Astrocyte (in vitro differentiated cells and primary cell): ENCODE measurements around the gene ADARB2. TPM values are rescaled to one million over a fixed set of nuclear protein-coding genes. Genes with fewer than 3 reads are reported as not detected.
"Not testable (repeated sequence)": the region's sequence is repeated elsewhere in the genome, so short reads cannot be mapped to it uniquely, and the experiment has no call there.

Experiments used
- DNase-seq: peaks from one replicate; pipeline ENCODE4 v3.0.0-alpha.2; 2010; ENCODE audit warnings: low read depth
- FAIRE-seq: peaks from 2 replicates; lab custom pipeline; 2011; peaks lifted over from hg19 to GRCh38; lab: Jason Lieb, UNC
- H2AFZ ChIP-seq: 2 replicates; pipeline ENCODE4 v1.6.0; 2012; ENCODE audit warnings: low read depth, low read length, inconsistent platforms
- H3K27ac ChIP-seq: 2 replicates; pipeline ENCODE4 v1.5.1; 2011; ENCODE audit warnings: low read depth, low read length, inconsistent platforms
- H3K27me3 ChIP-seq: 2 replicates; pipeline ENCODE4 v1.6.0; 2011; ENCODE audit warnings: low read length, inconsistent platforms; ENCODE audit not compliant: insufficient read depth
- H3K36me3 ChIP-seq: 2 replicates; pipeline ENCODE4 v1.5.1; 2011; ENCODE audit warnings: low read length, inconsistent platforms; ENCODE audit not compliant: insufficient read depth
- H3K4me1 ChIP-seq: 2 replicates; pipeline ENCODE4 v1.5.1; 2011; ENCODE audit warnings: low read length, inconsistent platforms; ENCODE audit not compliant: insufficient read depth
- H3K4me2 ChIP-seq: 2 replicates; pipeline ENCODE4 v1.6.0; 2012; ENCODE audit warnings: low read length, inconsistent platforms
- H3K4me3 ChIP-seq: 2 replicates; pipeline ENCODE4 v1.5.1; 2011; ENCODE audit warnings: low read depth, mild to moderate bottlenecking, low read length, inconsistent platforms; ENCODE audit not compliant: insufficient read depth
- H3K79me2 ChIP-seq: 2 replicates; pipeline ENCODE4 v1.6.0; 2012; ENCODE audit warnings: mild to moderate bottlenecking, low read length, inconsistent platforms; ENCODE audit not compliant: insufficient read depth
- H3K9ac ChIP-seq: 2 replicates; pipeline ENCODE4 v1.6.0; 2012; ENCODE audit warnings: mild to moderate bottlenecking, low read length, inconsistent platforms
- H3K9me3 ChIP-seq: 2 replicates; pipeline ENCODE4 v1.5.1; 2012; ENCODE audit warnings: low read depth, mild to moderate bottlenecking, low read length, inconsistent platforms; ENCODE audit not compliant: insufficient read depth
- H4K20me1 ChIP-seq: 2 replicates; pipeline ENCODE4 v1.6.0; 2012; ENCODE audit warnings: low read length, inconsistent platforms; ENCODE audit not compliant: insufficient read depth
- H3K27ac Mint-ChIP-seq: one replicate; pipeline ENCODE4 v1.8.0; 2021; ENCODE audit warnings: mild to moderate bottlenecking, mixed read lengths; ENCODE audit not compliant: unreplicated experiment
- H3K27me3 Mint-ChIP-seq: one replicate; pipeline ENCODE4 v1.8.0; 2021; ENCODE audit warnings: low read depth, mixed read lengths; ENCODE audit not compliant: unreplicated experiment
- H3K36me3 Mint-ChIP-seq: one replicate; pipeline ENCODE4 v1.8.0; 2021; ENCODE audit warnings: low read depth, mixed read lengths; ENCODE audit not compliant: unreplicated experiment
- H3K4me1 Mint-ChIP-seq: one replicate; pipeline ENCODE4 v1.8.0; 2021; ENCODE audit warnings: low read depth, mixed read lengths; ENCODE audit not compliant: unreplicated experiment
- H3K4me3 Mint-ChIP-seq: one replicate; pipeline ENCODE4 v1.8.0; 2021; ENCODE audit warnings: mild to moderate bottlenecking, moderate library complexity, mixed read lengths; ENCODE audit not compliant: unreplicated experiment
- H3K9me3 Mint-ChIP-seq: one replicate; pipeline ENCODE4 v1.8.0; 2021; ENCODE audit warnings: mild to moderate bottlenecking, mixed read lengths; ENCODE audit not compliant: unreplicated experiment
- EZH2 ChIP-seq: IDR thresholded peaks from 2 replicates; pipeline ENCODE4 v1.6.1; 2012; ENCODE audit warnings: mild to moderate bottlenecking, low read length, inconsistent platforms; ENCODE audit not compliant: insufficient read depth
- total RNA-seq: library from RNA; stranded (reverse); gene quantifications from 2 replicates; pipeline ENCODE4 v1.2.1, GENCODE V29; 2021
- TF ChIP-seq, protein P1 (sequence below): IDR thresholded peaks from 2 replicates; pipeline ENCODE4 v1.5.1; 2011; ENCODE audit warnings: low read depth, mild to moderate bottlenecking, inconsistent platforms, low read length, moderate library complexity; ENCODE audit not compliant: insufficient read depth

The ADARB2 gene
- total RNA-seq, 1 donor from 2014 or later: 0.18 TPM

DNA sequence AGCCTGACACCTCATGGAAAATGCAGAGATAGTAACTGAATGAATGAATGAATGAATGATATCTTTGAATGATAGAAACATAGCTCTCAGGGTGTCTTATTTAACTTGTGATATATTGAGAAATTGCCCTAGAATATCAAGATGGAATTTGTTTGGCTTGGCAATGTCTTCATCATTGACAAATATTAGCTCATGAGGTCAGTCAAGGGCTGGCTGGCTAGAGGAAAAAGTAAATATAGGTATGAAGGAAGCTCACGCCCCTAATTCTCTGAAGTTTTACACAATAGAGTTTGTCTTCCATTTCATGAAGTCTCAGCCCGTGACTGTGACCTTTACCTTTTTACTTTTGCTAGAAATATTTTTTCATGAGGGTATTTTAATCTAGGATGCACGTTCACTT, 305.2 kb downstream of the ADARB2 start:
- no peak overlapping the region for H3K27ac ChIP-seq
- H3K4me1 Mint-ChIP-seq: no peaks in the 10 kb centered on the region
- no peak overlapping the region for H2AFZ ChIP-seq
- peaks cover 3% of the 10 kb centered on the region for H3K9me3 ChIP-seq
- H3K4me3 Mint-ChIP-seq: no peak overlapping the region
- H3K9me3 Mint-ChIP-seq: peaks cover 7% of the 10 kb centered on the region
- H3K4me1 ChIP-seq: no peaks in the 10 kb centered on the region
- no peak overlapping the region for H3K4me3 ChIP-seq
- no peaks in the 10 kb centered on the region for H3K79me2 ChIP-seq
- H3K36me3 ChIP-seq: no peaks in the 10 kb centered on the region
- no peaks in the 10 kb centered on the region for H3K36me3 Mint-ChIP-seq
- H3K4me2 ChIP-seq: no peak overlapping the region
- peaks cover 23% of the 10 kb centered on the region for H3K27me3 Mint-ChIP-seq
- no peak overlapping the region for H3K27ac Mint-ChIP-seq
- no peak overlapping the region for H3K9ac ChIP-seq
- H4K20me1 ChIP-seq: no peaks in the 10 kb centered on the region
- no peak for FAIRE-seq
- no peak for TF ChIP-seq EZH2
- TF ChIP-seq, protein P1, sequence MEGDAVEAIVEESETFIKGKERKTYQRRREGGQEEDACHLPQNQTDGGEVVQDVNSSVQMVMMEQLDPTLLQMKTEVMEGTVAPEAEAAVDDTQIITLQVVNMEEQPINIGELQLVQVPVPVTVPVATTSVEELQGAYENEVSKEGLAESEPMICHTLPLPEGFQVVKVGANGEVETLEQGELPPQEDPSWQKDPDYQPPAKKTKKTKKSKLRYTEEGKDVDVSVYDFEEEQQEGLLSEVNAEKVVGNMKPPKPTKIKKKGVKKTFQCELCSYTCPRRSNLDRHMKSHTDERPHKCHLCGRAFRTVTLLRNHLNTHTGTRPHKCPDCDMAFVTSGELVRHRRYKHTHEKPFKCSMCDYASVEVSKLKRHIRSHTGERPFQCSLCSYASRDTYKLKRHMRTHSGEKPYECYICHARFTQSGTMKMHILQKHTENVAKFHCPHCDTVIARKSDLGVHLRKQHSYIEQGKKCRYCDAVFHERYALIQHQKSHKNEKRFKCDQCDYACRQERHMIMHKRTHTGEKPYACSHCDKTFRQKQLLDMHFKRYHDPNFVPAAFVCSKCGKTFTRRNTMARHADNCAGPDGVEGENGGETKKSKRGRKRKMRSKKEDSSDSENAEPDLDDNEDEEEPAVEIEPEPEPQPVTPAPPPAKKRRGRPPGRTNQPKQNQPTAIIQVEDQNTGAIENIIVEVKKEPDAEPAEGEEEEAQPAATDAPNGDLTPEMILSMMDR: no peak
- DNase-seq: no peak
- H3K27me3 ChIP-seq: no peaks in the 10 kb centered on the region

DNA sequence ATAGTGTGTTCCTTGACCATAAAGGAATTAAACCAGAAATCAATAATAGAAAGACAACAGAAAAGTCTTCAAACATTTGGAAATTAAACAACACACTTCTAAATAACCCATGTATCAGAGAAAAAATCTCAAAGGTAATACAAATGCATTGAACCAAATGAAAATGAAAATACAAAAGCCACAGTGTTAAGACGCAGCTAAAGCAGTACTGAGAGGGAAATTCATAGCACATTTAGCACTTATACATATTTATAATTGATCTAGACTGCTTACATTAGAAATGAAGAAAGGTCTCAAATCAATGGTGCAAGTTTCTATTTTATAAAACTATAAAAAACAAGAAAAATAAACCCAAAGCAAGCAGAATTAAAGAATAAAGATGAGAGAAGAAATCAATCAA, 306.1 kb downstream of the ADARB2 start:
- no peaks in the 10 kb centered on the region for H4K20me1 ChIP-seq
- H3K27ac ChIP-seq: no peak overlapping the region
- no peak for FAIRE-seq
- no peak overlapping the region for H3K9ac ChIP-seq
- no peaks in the 10 kb centered on the region for H3K27me3 ChIP-seq
- Mint-ChIP-seq H3K27ac (no peak overlapping the region), H3K9me3 (peaks cover 7% of the 10 kb centered on the region), H3K4me1 (no peaks in the 10 kb centered on the region), H3K4me3 (no peak overlapping the region), H3K27me3 (peaks cover 29% of the 10 kb centered on the region), H3K36me3 (no peaks in the 10 kb centered on the region)
- H3K9me3 ChIP-seq: peaks cover 3% of the 10 kb centered on the region
- no peaks in the 10 kb centered on the region for H3K36me3 ChIP-seq
- H3K4me3 ChIP-seq: no peak overlapping the region
- TF ChIP-seq, protein P1: no peak
- no peak for TF ChIP-seq EZH2
- DNase-seq: no peak
- H3K4me2 ChIP-seq: no peak overlapping the region
- no peaks in the 10 kb centered on the region for H3K4me1 ChIP-seq
- H2AFZ ChIP-seq: no peak overlapping the region
- H3K79me2 ChIP-seq: no peaks in the 10 kb centered on the region

DNA sequence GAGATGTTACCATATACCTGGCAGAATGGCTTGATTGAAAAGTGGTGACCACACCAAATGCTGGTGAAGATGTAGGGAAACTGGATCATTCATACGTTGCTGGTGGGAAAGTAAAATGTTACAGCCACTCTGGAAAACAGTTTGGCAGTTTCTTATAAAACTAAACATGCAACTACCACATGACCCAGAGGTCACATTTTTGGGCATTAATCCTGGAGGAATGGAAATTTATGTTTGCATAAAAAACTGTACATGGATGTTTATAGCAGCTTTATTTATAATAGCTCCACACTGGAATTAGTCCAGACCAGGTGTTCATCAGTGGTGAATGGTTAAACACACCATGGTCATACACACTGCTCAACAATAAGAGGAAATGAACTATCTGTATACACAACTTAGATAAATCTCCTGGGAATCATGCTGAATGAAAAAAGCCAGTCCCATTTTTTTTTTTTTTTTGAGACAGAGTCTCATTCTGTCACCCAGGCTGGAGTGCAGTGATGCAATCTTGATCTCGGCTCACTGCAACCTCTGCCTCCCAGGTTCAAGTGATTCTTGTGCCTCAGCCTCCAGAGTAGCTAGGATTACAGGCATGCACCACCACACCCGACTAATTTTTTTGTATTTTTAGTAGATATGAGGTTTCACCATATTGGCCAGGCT, 309.7 kb downstream of the ADARB2 start:
- H3K27me3 Mint-ChIP-seq: peaks cover 40% of the 10 kb centered on the region
- H3K4me3 ChIP-seq, H3K4me1 Mint-ChIP-seq, H3K4me3 Mint-ChIP-seq, DNase-seq, H3K36me3 ChIP-seq, H3K79me2 ChIP-seq, H3K9ac ChIP-seq, H4K20me1 ChIP-seq, H3K4me2 ChIP-seq, H3K27me3 ChIP-seq, H3K27ac ChIP-seq, H3K4me1 ChIP-seq, H3K9me3 Mint-ChIP-seq, FAIRE-seq, H2AFZ ChIP-seq, H3K36me3 Mint-ChIP-seq, H3K27ac Mint-ChIP-seq, H3K9me3 ChIP-seq: not testable (repeated sequence)
